Prostate gland (tissue), 2 donors: ENCODE results near the gene CCDC172.

Experiments
- POLR2A ChIP-seq: fragments of 450-650 bp; IDR thresholded peaks from one replicate; pipeline ENCODE4 v1.6.1; 2016; ENCODE audit warnings: antibody characterized with exemption, mild to moderate bottlenecking
- POLR2AphosphoS5 ChIP-seq: sonication (generic); formaldehyde crosslinking; IDR thresholded peaks from one replicate; pipeline ENCODE4 v1.6.1; 2017; ENCODE audit warnings: antibody characterized with exemption
- TF ChIP-seq, protein P1 (sequence below), 4 experiments: fragments of 200-600 bp in 2 of 4; fragments of 450-650 bp in 2 of 4; sonication (generic) in 2 of 4; IDR thresholded peaks; 1 replicate in 3 of 4; 2 replicates in 1 of 4; pipeline ENCODE4 v1.5.1; 2016 to 2019; ENCODE audit warnings: antibody characterized with exemption in 4 of 4, mild to moderate bottlenecking in 2 of 4, moderate library complexity in 2 of 4

GRCh38 chr10:116276981-116277380, 47.3 kb upstream of the CCDC172 start:
- TF ChIP-seq, protein P1, sequence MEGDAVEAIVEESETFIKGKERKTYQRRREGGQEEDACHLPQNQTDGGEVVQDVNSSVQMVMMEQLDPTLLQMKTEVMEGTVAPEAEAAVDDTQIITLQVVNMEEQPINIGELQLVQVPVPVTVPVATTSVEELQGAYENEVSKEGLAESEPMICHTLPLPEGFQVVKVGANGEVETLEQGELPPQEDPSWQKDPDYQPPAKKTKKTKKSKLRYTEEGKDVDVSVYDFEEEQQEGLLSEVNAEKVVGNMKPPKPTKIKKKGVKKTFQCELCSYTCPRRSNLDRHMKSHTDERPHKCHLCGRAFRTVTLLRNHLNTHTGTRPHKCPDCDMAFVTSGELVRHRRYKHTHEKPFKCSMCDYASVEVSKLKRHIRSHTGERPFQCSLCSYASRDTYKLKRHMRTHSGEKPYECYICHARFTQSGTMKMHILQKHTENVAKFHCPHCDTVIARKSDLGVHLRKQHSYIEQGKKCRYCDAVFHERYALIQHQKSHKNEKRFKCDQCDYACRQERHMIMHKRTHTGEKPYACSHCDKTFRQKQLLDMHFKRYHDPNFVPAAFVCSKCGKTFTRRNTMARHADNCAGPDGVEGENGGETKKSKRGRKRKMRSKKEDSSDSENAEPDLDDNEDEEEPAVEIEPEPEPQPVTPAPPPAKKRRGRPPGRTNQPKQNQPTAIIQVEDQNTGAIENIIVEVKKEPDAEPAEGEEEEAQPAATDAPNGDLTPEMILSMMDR (IDR thresholded peaks at IDR 0.05) = no peak
- no peak for TF ChIP-seq POLR2A
- no peak for TF ChIP-seq POLR2AphosphoS5
